GM21515 (cell line): Measurements from ENCODE around the gene GPR17.

ENCODE experiments used
- ATAC-seq: cut with Tn5 transposase; IDR thresholded peaks from one replicate; pipeline ENCODE4 v1.9.1; 2021; ENCODE audit not compliant: unreplicated experiment

The GPR17 gene

GRCh38 chr2:127652786-127653357, 6.9 kb downstream of the GPR17 start:
- ATAC-seq: no peak

GRCh38 chr2:127653421-127654083, 7.6 kb downstream of the GPR17 start:
- no peak for ATAC-seq

GRCh38 chr2:127654084-127654837, 8.3 kb downstream of the GPR17 start:
- ATAC-seq: no peak

- ATAC-seq: no peak
Observed at GRCh38 chr2:127654838-127655175, 8.9 kb downstream of the GPR17 start.

GRCh38 chr2:127655209-127656073, 9.5 kb downstream of the GPR17 start:
- ATAC-seq: no peak

- ATAC-seq: no peak
Observed at GRCh38 chr2:127656569-127657231, 10.7 kb downstream of the GPR17 start.

GRCh38 chr2:127657232-127657595, 11.3 kb downstream of the GPR17 start:
- no peak for ATAC-seq

GRCh38 chr2:127658146-127658545, 12.2 kb downstream of the GPR17 start:
- no peak for ATAC-seq

- ATAC-seq: no peak
Observed at GRCh38 chr2:127658641-127659407, 12.9 kb downstream of the GPR17 start.

- no peak for ATAC-seq
Observed at GRCh38 chr2:127659408-127660290, 13.7 kb downstream of the GPR17 start.

- no peak for ATAC-seq
Observed at GRCh38 chr2:127660291-127660578, 14.3 kb downstream of the GPR17 start.

GRCh38 chr2:127661072-127661649, 15.2 kb downstream of the GPR17 start:
- no peak for ATAC-seq

- no peak for ATAC-seq
Observed at GRCh38 chr2:127661949-127662510, 16.1 kb downstream of the GPR17 start.

GRCh38 chr2:127662937-127663565, 17.1 kb downstream of the GPR17 start:
- no peak for ATAC-seq

GRCh38 chr2:127663566-127664064, 17.7 kb downstream of the GPR17 start:
- ATAC-seq: no peak

- no peak for ATAC-seq
Observed at GRCh38 chr2:127664065-127664894, 18.3 kb downstream of the GPR17 start.

- ATAC-seq: no peak
Observed at GRCh38 chr2:127664895-127665225, 18.9 kb downstream of the GPR17 start.
